Measurements from ENCODE around the gene HNRNPA2B1.
A peak's percentile ranks its signal among the peaks of the same experiment; 100 is the strongest.

The HNRNPA2B1 gene

GRCh38 chr7:26200444-26201246 is at the start of gene HNRNPA2B1:
Gene HNRNPA2B1 (minus strand): TSS chr7:26200746. CDS start chr7:26200577, 169 bp downstream.
- no peaks in the 10 kb centered on the region for H3K27me3 ChIP-seq (replicated peaks; ENCODE audit: control insufficient read depth, insufficient read depth, low read length)
- peaks cover 2% of the 10 kb centered on the region for H3K36me3 ChIP-seq (ENCODE audit: control insufficient read depth, insufficient read depth, low read length)
- peak within 1 kb of the TSS; percentile 95 for H3K4me3 ChIP-seq (replicated peaks; ENCODE audit: low read depth, low read length)
- TF ChIP-seq, protein P1, sequence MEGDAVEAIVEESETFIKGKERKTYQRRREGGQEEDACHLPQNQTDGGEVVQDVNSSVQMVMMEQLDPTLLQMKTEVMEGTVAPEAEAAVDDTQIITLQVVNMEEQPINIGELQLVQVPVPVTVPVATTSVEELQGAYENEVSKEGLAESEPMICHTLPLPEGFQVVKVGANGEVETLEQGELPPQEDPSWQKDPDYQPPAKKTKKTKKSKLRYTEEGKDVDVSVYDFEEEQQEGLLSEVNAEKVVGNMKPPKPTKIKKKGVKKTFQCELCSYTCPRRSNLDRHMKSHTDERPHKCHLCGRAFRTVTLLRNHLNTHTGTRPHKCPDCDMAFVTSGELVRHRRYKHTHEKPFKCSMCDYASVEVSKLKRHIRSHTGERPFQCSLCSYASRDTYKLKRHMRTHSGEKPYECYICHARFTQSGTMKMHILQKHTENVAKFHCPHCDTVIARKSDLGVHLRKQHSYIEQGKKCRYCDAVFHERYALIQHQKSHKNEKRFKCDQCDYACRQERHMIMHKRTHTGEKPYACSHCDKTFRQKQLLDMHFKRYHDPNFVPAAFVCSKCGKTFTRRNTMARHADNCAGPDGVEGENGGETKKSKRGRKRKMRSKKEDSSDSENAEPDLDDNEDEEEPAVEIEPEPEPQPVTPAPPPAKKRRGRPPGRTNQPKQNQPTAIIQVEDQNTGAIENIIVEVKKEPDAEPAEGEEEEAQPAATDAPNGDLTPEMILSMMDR (IDR thresholded peaks at IDR 0.05; ENCODE audit: insufficient read depth, low read length, poor library complexity, severe bottlenecking) = no peak
- DNase-seq (ENCODE audit: extremely low read depth, insufficient read length) = peak; percentile 95

GRCh38 chr7:26250239-26250638 is 49.7 kb upstream of the HNRNPA2B1 start:
- no peaks in the 10 kb centered on the region for H3K27me3 ChIP-seq (replicated peaks; ENCODE audit: control insufficient read depth, insufficient read depth, low read length)
- no peak overlapping the region for H3K4me3 ChIP-seq (replicated peaks; ENCODE audit: low read depth, low read length)
- TF ChIP-seq, protein P1 (IDR thresholded peaks at IDR 0.05; ENCODE audit: insufficient read depth, low read length, poor library complexity, severe bottlenecking) = no peak
- DNase-seq (ENCODE audit: extremely low read depth, insufficient read length) = no peak
- H3K36me3 ChIP-seq (ENCODE audit: control insufficient read depth, insufficient read depth, low read length) = no peaks in the 10 kb centered on the region

- Histone ChIP-seq H3K27me3 (replicated peaks; ENCODE audit: control insufficient read depth, insufficient read depth, low read length) (no peaks in the 10 kb centered on the region), H3K4me3 (replicated peaks; ENCODE audit: low read depth, low read length) (no peak overlapping the region), H3K36me3 (ENCODE audit: control insufficient read depth, insufficient read depth, low read length) (no peaks in the 10 kb centered on the region)
- TF ChIP-seq, protein P1 (IDR thresholded peaks at IDR 0.05; ENCODE audit: insufficient read depth, low read length, poor library complexity, severe bottlenecking) = no peak
- DNase-seq (ENCODE audit: extremely low read depth, insufficient read length) = no peak
Observed at GRCh38 chr7:26245150-26245549, 44.6 kb upstream of the HNRNPA2B1 start.

DNA sequence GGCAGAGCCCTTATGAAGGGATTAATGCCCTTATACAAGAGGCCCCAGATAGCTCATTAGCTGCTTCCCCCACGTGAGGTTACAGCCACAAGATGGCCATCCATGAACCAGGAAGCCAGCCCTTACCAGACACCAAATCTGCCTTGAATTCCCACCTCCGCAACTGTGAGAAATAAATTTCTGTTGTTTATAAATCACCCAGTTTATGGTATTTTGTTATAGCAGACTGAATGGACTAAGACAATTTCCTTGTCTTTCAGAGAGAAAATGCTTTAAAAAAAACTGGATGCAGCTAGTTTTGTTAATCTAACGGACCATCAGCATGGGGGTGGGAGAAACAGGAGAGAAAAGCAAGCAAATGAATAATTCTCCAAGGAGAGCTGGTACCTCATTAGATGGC is 37.5 kb upstream of the HNRNPA2B1 start:
- Histone ChIP-seq H3K36me3 (ENCODE audit: control insufficient read depth, insufficient read depth, low read length) (no peaks in the 10 kb centered on the region), H3K27me3 (replicated peaks; ENCODE audit: control insufficient read depth, insufficient read depth, low read length) (no peaks in the 10 kb centered on the region), H3K4me3 (replicated peaks; ENCODE audit: low read depth, low read length) (no peak overlapping the region)
- TF ChIP-seq, protein P1 (IDR thresholded peaks at IDR 0.05; ENCODE audit: insufficient read depth, low read length, poor library complexity, severe bottlenecking) = no peak
- no peak for DNase-seq (ENCODE audit: extremely low read depth, insufficient read length)

GRCh38 chr7:26237035-26237807 is 36.7 kb upstream of the HNRNPA2B1 start:
- TF ChIP-seq, protein P1 (IDR thresholded peaks at IDR 0.05; ENCODE audit: insufficient read depth, low read length, poor library complexity, severe bottlenecking) = no peak
- DNase-seq (ENCODE audit: extremely low read depth, insufficient read length) = no peak
- Histone ChIP-seq H3K4me3 (replicated peaks; ENCODE audit: low read depth, low read length) (no peak overlapping the region), H3K36me3 (ENCODE audit: control insufficient read depth, insufficient read depth, low read length) (no peaks in the 10 kb centered on the region), H3K27me3 (replicated peaks; ENCODE audit: control insufficient read depth, insufficient read depth, low read length) (no peaks in the 10 kb centered on the region)

All from GM06990 (cell line).